Activated naive CD8-positive, alpha-beta T cell (primary cell): ENCODE data around the gene ATP8B3.

Experiments used
- H3K27ac Mint-ChIP-seq: one replicate; pipeline ENCODE4 v1.8.0; 2021; ENCODE audit warnings: mixed read lengths
- H3K27me3 Mint-ChIP-seq: one replicate; pipeline ENCODE4 v1.8.0; 2021; ENCODE audit warnings: mixed read lengths
- H3K36me3 Mint-ChIP-seq: one replicate; pipeline ENCODE4 v1.8.0; 2021; ENCODE audit warnings: mixed read lengths
- H3K4me1 Mint-ChIP-seq: one replicate; pipeline ENCODE4 v1.8.0; 2021; ENCODE audit warnings: low read depth, mixed read lengths
- H3K4me3 Mint-ChIP-seq: one replicate; pipeline ENCODE4 v1.8.0; 2021; ENCODE audit warnings: mild to moderate bottlenecking, mixed read lengths
- H3K9me3 Mint-ChIP-seq: one replicate; pipeline ENCODE4 v1.8.0; 2021; ENCODE audit warnings: low read depth, mixed read lengths

Gene ATP8B3

DNA sequence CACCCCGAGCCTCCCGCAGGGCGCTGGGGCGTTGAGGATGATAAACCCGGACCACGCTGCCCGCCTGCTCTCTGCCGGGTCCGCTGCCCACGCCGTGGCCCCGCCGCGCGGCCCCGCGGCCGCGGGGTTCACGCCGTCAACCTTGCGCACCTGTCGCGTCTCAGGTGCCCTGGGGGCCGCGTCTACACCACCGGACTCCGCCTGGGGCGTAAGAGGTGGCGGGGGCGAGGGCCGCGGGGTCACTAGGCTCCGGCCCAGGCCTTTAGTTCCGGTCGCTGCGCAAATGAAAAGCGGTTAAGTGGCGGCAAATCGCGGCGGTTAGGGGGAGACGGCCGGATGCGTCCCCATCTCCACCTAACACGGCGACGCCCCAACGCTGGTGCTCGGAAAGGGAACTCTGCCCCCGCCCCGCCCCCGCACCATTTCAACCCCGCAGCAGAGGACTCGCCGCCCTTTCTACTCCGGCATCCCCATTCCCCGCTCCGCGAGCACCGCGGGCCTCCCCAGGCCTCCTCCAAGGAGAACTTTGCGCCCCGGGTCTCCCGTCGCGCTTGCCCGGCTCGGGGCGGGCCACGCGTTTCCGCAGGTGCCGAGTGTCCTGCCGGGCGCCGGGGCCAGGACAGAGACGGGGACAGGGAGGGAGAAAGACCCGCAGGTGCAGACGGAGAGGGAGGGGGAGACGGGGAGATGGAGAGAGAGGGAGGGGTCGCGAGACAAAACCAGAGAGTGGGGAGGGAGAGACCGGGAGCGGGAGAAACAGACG, 54.4 kb downstream of the ATP8B3 start:
- Mint-ChIP-seq H3K27me3 (peaks cover 18% of the 10 kb centered on the region), H3K4me1 (peaks cover 6% of the 10 kb centered on the region), H3K9me3 (no peaks in the 10 kb centered on the region), H3K36me3 (no peaks in the 10 kb centered on the region), H3K4me3 (no peak overlapping the region), H3K27ac (no peak overlapping the region)

DNA sequence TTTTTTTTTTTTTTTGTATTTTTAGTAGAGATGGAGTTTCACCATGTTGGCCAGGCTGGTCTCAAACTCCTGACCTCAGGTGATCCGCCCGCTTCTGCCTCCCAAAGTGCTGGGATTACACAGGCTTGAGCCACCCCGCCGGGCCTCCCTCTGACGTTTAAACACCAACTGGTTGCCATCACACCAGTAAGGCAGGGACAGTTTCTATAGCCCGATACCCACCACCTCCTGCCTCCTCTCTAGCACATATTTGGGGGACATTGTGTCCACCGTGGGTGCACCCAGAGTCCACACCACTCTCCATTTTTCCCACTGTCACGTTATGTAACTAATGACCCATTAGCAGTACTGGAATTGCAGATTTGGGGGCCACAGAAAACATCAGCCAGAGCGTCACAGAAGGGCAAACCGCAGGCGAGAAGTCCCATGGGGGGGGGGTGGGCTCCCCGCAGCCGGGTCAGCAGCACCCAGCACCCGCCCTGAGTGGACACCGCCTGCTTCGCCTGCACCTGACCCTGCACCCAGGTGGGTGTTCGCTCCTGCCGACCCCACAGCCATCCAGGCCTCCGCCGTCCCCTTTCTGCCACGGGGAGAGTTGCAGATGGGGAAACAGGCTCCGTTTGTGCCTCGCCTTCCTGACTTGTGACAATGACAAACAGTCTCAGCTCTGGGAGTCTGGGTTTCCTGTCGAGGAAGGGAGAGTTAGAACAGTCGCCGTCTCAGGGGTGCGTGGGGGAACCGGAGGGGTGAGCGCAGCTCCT, 55.2 kb downstream of the ATP8B3 start:
- peaks cover 6% of the 10 kb centered on the region for H3K4me1 Mint-ChIP-seq
- peak overlapping the region; percentile 28 for H3K27ac Mint-ChIP-seq
- no peaks in the 10 kb centered on the region for H3K9me3 Mint-ChIP-seq
- H3K4me3 Mint-ChIP-seq: peak overlapping the region; percentile 27
- peaks cover 18% of the 10 kb centered on the region for H3K27me3 Mint-ChIP-seq
- no peaks in the 10 kb centered on the region for H3K36me3 Mint-ChIP-seq

DNA sequence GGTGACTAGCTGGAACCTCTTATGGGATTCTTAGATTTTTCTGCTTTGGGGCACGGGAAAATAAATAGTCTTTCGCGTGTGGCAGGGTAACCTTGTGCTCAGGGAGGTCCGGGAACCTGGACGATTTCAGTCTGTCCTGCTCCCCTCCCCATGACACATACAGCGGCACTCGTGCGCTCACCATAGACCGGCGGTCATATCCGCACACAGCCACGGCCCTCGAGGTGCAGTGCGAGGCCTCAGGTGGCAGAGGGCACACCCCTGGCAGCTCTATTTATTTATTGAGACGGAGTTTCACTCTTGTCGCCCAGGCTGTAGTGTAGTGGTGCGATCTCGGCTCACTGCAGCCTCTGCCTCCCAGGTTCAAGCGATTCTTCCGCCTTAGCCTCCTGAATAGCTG, 55.8 kb downstream of the ATP8B3 start:
- Mint-ChIP-seq H3K27ac (no peak overlapping the region), H3K36me3 (no peaks in the 10 kb centered on the region), H3K9me3 (no peaks in the 10 kb centered on the region), H3K27me3 (peaks cover 17% of the 10 kb centered on the region), H3K4me3 (no peak overlapping the region), H3K4me1 (peaks cover 9% of the 10 kb centered on the region)

DNA sequence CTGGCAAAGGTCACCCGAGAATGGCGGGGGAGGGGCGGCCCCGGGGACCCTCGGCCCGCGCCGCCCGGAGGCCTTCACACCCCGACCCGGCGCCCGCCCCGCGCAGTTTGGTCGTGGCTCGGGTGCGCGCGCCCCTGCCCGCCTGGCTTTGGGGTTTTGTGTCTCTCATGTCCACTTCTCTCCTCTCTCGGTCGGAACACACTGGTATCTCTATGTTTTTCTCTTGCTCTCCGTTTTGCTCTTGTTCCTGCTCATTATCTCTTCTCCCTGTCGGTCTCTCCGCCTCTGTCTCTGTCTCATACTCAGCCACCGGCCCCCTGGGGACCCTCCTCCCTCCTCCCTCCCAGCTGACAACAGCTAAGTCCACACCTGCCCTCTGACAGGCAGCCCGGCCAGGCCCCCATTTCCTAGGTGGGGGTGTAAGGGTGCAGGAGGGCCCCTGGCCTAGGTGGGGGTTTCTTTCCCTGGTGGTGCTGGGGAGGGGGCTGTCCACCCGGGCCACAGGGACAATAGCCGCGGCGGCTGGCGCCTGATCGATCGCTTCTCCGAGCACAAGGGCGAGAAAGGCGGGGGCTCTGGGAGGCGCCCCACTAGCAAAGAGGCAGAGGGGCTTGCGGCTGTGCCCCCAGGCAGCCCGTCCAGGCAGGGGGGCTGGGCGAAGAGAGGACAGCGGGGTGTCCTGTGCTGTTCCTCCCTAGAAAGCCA, 56.5 kb downstream of the ATP8B3 start:
- H3K4me1 Mint-ChIP-seq: peaks cover 9% of the 10 kb centered on the region
- H3K27me3 Mint-ChIP-seq: peaks cover 16% of the 10 kb centered on the region
- H3K4me3 Mint-ChIP-seq: peak overlapping the region; percentile 35
- H3K9me3 Mint-ChIP-seq: no peaks in the 10 kb centered on the region
- no peaks in the 10 kb centered on the region for H3K36me3 Mint-ChIP-seq
- peak overlapping the region; percentile 35 for H3K27ac Mint-ChIP-seq

DNA sequence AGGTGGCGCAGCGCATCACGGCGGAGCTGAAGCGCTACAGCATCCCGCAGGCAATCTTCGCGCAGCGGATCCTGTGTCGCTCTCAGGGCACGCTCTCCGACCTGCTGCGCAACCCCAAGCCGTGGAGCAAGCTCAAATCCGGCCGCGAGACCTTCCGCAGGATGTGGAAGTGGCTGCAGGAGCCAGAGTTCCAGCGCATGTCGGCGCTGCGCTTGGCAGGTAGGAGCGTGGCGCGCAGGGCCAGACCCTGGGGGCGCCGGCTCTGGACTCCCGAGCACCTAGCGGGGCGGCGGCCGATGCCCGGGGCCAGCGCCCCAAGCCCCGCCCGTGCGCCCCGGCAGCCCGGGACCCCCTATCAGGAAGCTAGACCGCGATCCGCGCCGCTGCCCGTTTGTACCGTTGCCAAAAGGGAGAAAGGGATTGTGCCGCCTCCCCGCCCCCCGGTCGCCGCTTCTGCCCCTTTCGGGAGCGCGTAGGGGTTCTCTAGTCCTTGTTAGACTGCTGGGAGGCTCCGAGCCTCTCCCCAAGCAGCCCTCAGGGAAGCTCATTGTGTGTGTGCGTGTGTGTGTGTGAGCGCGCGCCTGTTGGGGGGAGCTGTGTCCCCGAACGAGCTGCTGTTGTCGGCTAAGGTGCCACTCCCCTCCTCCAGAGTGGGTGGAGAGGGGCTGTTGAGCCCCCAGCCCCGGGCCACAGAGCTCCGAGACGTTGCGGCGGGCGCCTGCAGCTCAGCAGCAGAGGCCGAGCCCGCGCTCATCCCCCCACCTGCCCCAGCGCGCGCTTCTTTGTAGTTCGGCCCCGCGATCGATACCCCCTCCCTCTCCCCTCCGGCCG, 57.2 kb downstream of the ATP8B3 start:
- Mint-ChIP-seq H3K4me3 (no peak overlapping the region), H3K27ac (no peak overlapping the region), H3K27me3 (peaks cover 20% of the 10 kb centered on the region), H3K36me3 (no peaks in the 10 kb centered on the region), H3K4me1 (peaks cover 12% of the 10 kb centered on the region), H3K9me3 (no peaks in the 10 kb centered on the region)

DNA sequence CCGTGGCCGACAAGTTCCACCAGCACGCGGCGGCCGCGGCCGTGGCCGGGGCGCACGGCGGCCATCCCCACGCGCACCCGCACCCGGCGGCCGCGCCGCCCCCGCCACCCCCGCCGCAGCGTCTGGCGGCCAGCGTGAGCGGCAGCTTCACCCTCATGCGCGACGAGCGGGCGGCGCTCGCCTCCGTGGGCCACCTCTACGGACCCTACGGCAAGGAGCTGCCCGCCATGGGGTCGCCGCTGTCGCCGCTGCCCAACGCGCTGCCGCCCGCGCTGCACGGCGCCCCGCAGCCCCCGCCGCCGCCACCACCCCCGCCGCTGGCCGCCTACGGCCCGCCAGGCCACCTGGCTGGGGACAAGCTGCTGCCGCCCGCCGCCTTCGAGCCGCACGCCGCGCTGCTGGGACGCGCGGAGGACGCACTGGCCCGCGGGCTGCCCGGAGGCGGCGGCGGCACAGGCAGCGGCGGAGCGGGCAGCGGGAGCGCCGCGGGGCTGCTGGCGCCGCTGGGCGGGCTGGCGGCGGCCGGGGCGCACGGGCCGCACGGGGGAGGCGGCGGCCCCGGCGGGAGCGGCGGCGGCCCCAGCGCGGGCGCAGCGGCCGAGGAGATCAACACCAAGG, 57.9 kb downstream of the ATP8B3 start:
- Mint-ChIP-seq H3K27ac (no peak overlapping the region), H3K36me3 (no peaks in the 10 kb centered on the region), H3K4me1 (peaks cover 12% of the 10 kb centered on the region), H3K27me3 (peaks cover 20% of the 10 kb centered on the region), H3K4me3 (no peak overlapping the region), H3K9me3 (no peaks in the 10 kb centered on the region)

DNA sequence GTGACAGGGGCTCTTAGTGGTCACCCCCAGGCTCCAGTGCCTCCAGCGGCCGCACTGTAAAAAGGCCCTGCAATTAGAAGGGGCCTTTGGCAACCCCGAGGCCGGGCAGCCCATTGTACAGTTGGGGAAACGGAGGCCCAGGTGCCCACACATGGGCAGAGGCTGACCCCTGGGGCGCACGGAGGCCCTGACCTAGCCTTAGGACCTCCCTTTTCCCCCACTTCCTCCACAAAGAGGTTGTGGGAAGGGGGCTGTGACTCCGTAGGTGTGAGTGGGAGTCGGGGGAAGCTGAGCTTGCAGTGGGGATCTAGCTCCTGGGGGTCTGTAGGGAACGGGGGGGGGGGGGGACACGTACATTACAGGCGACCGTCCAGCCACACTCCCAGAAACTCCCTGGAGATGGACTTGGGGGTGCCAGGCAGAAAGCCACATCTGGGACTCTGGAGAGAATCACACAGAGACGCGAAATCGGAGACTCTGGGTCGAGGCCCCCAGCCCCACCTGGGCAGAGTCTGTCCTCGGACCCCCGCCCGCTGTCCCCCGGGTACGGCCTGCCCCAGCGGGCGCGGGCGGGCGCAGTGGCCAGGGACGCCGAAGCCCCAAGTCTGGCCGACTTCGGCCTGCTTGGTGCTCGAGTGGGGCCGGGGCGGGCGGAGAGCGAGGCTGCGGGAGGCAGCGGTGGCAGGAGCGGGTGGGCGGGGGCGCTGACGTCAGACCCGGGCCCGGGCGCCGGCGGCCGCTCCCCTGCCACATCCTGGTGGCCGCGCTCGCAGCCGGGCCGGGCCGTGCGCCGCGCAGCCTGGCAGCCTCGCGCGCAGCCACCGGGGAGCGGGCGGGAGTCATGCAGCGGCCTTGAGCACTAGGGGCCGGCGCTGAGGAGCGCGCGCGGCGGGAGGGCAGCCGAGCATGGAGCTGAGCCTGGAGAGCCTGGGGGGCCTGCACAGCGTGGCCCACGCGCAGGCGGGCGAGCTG, 59.0 kb downstream of the ATP8B3 start, which contains the start of gene ONECUT3:
Gene ONECUT3 (plus strand): TSS at position 750 of the 972 bp plus-strand sequence. CDS start 157 bp downstream, at position 907.
- peaks cover 12% of the 10 kb centered on the region for H3K4me1 Mint-ChIP-seq
- no peak within 1 kb of the TSS for H3K4me3 Mint-ChIP-seq
- no peak within 1 kb of the TSS for H3K27ac Mint-ChIP-seq
- H3K9me3 Mint-ChIP-seq: no peaks in the 10 kb centered on the region
- H3K27me3 Mint-ChIP-seq: peaks cover 16% of the 10 kb centered on the region
- no peaks in the 10 kb centered on the region for H3K36me3 Mint-ChIP-seq

DNA sequence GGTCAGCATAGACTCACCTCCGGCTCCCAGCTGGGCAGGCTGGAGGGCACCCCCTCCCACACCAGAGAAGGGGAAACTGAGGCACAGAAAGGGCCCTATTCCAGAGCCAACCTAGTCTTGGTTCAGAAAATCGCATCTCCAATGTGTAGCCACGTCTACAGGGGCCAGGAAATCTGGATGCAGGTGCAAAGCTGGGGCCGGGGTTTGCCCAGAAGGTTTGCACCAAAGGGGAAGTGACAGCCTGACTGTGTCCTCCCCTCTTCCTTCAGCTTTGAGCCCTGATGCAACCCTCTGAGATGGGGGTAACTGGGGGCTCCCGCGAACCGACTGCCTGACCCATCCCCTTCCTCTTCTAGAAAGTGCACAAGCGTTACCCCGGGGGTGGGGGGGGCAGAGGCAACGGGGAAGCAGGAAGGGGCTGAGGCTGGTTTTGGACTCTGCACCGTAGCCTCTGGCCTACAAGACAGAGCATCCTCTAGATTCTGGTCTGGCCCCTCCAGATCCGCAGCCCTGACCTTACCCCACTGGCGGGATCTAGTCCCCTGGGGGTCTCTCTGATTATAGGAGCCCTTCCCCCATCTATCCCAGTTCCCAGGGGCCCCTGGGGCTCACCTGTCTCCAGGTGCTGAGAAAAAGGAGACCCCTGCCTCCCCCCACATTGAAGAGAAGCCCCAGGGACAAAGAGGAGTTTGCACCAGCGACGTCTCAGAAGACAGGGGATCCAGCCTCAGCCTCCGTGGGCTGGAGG, 59.9 kb downstream of the ATP8B3 start:
- no peaks in the 10 kb centered on the region for H3K36me3 Mint-ChIP-seq
- H3K4me1 Mint-ChIP-seq: peaks cover 20% of the 10 kb centered on the region
- peaks cover 16% of the 10 kb centered on the region for H3K27me3 Mint-ChIP-seq
- no peak overlapping the region for H3K27ac Mint-ChIP-seq
- no peaks in the 10 kb centered on the region for H3K9me3 Mint-ChIP-seq
- H3K4me3 Mint-ChIP-seq: no peak overlapping the region

DNA sequence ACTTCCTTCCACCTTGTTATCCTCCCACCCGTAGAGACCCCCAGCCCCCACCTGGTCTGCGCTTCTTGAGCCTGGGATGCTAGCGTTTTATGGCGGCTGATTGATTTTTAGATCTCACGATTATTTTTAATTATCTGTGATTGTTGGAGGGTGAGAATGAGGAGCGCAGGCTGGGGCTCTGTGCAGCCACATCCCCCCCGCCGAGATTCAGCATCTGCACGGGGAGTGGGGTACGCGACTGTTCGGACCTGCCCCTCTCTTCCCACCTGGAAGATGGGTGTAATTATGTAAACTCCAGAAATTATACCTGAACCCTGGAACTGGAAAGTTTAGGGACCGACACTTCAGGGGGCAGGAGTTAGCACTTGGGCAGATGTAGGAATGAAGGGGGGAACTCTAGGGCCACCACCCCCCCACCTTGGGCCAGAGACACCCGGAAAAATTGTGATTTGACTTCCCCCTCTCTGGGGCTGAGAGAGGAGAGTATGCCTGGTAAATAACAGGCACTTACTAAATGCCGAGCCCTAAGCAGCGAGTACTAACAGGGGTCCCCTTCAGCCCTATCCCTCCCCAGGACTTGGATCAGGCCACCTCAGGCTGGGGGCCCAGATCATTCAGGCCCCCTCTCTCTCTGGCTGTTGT, 60.6 kb downstream of the ATP8B3 start:
- Mint-ChIP-seq H3K4me1 (peaks cover 21% of the 10 kb centered on the region), H3K4me3 (no peak overlapping the region), H3K27ac (no peak overlapping the region), H3K9me3 (no peaks in the 10 kb centered on the region), H3K36me3 (no peaks in the 10 kb centered on the region), H3K27me3 (peaks cover 16% of the 10 kb centered on the region)

DNA sequence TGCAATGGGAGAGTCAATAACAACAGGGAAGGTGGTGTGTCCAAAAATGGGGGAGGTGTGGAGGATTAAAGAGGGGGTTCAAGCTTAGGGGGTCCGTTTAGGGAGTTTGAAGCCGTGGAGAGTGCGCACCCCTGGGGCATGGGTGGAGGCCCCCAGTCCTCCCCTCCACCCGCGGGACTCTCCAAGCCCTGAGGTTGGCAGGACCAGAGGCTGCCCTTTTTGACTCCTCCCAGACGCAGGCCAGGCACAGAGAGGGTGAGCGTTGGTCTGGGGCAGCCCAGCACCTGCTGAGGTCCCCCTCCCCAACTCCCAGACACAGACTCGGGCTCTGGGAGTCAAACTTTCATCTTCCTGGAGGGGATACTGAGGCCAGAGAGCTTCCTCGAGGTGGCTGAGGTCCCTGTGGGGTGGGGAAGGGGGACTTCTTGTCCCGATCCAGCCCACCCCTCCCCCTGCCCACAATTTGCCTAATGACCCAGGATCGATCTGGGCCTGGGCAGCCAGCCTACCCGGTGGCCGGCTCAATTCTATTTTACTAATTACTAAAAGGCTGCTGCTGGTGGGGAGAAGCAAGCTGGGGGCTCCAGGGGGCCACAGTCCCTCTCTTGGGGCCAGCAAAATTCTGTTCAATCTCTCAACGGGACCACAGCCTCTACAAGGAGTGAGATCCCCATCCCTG, 61.6 kb downstream of the ATP8B3 start:
- no peaks in the 10 kb centered on the region for H3K36me3 Mint-ChIP-seq
- H3K9me3 Mint-ChIP-seq: no peaks in the 10 kb centered on the region
- peak overlapping the region; percentile 64 for H3K4me3 Mint-ChIP-seq
- peaks cover 18% of the 10 kb centered on the region for H3K4me1 Mint-ChIP-seq
- no peak overlapping the region for H3K27ac Mint-ChIP-seq
- H3K27me3 Mint-ChIP-seq: peaks cover 15% of the 10 kb centered on the region

DNA sequence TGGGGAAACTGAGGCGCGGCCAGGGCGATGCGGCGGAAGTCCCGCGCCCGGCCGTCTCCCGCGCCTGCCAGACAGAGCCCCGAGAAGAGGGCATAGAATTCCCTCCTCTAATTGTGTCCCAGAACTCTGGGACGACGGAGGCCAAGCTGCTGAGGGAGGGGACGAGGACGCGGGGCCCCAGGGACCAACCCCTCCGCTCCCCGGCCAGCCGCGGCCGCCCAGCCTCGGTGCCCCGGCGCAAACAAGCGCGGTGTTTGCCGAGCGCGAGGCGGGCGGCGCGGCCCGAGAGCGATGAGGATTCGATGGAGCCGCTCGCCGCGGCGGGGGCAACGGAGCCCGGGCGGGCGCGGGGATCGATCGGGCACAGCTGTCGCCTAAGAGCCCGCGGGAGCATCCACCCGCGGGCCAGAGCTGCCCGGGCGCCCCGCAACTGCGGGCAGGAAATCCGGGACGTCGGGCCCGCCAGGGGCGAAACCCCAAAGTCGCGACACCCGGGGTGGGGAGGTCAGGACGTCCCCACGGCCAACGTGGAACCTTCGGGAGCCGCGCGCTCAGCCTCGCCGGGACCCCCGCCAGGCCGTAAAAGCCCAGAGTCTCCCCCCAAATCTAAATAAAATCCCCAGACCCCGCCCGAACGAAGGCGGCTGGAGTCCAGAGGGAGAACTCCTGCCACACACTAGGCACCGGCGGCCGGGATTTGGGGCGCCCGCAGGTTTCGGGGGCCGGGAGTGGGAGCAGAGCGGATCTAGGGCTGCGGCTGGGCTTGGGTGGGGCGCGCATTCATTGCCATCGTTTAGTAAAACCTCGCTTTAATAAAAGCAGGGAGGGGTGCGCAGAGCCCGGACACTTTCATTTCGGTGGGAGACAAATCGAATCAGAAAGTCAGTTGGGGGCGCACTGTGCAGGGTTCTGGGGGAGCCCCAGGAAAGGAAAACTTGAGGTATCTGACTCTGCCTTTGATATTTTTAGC, 62.4 kb downstream of the ATP8B3 start:
- Mint-ChIP-seq H3K4me3 (peak overlapping the region; percentile 64), H3K27ac (no peak overlapping the region), H3K36me3 (no peaks in the 10 kb centered on the region), H3K4me1 (peaks cover 17% of the 10 kb centered on the region), H3K27me3 (peaks cover 14% of the 10 kb centered on the region), H3K9me3 (no peaks in the 10 kb centered on the region)
